NAMALWA (cell line): ENCODE results near the gene FRMD3.

ENCODE experiments used
- DNase-seq: peaks from one replicate; pipeline ENCODE4 v3.0.0-alpha.2; 2015; ENCODE audit warnings: low spot score

The FRMD3 gene

GRCh38 chr9:83234541-83234940 is 303.7 kb downstream of the FRMD3 start:
- DNase-seq = no peak

- DNase-seq = no peak
Measured at GRCh38 chr9:83233647-83234046, 304.6 kb downstream of the FRMD3 start.

GRCh38 chr9:83231039-83231438 is 307.2 kb downstream of the FRMD3 start:
- DNase-seq = peak; percentile 47

- no peak for DNase-seq
Measured at GRCh38 chr9:83220730-83221129, 317.5 kb downstream of the FRMD3 start.

- no peak for DNase-seq
Measured at GRCh38 chr9:83219924-83220438, 318.2 kb downstream of the FRMD3 start.

GRCh38 chr9:83219154-83219923 is 318.9 kb downstream of the FRMD3 start:
- DNase-seq = peak; percentile 4

GRCh38 chr9:83218411-83219090 is 319.6 kb downstream of the FRMD3 start:
- no peak for DNase-seq

- no peak for DNase-seq
Measured at GRCh38 chr9:83209188-83209731, 328.9 kb downstream of the FRMD3 start.

GRCh38 chr9:83208065-83208850 is 329.9 kb downstream of the FRMD3 start:
- DNase-seq = no peak

- no peak for DNase-seq
Measured at GRCh38 chr9:83204047-83204446, 334.2 kb downstream of the FRMD3 start.

GRCh38 chr9:83200531-83200930 is 337.7 kb downstream of the FRMD3 start:
- DNase-seq = no peak

GRCh38 chr9:83199832-83200231 is 338.4 kb downstream of the FRMD3 start:
- no peak for DNase-seq

- DNase-seq = peak; percentile 21
Measured at GRCh38 chr9:83199240-83199639, 339.0 kb downstream of the FRMD3 start.

GRCh38 chr9:83198371-83198770 is 339.8 kb downstream of the FRMD3 start:
- DNase-seq = no peak

GRCh38 chr9:83197591-83197990 is 340.6 kb downstream of the FRMD3 start:
- no peak for DNase-seq

GRCh38 chr9:83196946-83197345 is 341.3 kb downstream of the FRMD3 start:
- DNase-seq = no peak
